ENCODE data around the gene NMB. TPM values are rescaled to one million over a fixed set of nuclear protein-coding genes. Genes with fewer than 3 reads are reported as not detected.

NMB gene
- total RNA-seq, 1 experiment from 2014 or later: 10.9 TPM

DNA sequence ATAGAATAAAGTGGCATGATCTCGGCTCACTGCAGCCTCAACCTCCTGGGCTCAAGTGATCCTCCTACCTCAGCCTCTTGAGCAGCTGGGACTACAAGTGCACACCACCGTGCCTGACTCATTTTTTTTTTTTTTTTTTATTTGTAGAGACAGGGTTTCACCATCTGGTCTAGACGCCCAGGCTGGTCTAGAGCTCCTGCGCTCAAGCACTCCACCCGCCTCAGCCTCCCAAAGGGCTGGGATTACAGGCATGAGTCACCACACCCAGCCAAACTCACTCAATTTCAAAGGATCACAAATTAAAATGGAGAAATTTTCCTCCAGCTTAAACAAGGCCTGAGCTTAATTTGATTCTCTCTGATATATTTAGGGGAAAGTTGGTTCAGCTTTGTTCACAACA is 27.3 kb upstream of the NMB start:
- TF ChIP-seq, protein P1, sequence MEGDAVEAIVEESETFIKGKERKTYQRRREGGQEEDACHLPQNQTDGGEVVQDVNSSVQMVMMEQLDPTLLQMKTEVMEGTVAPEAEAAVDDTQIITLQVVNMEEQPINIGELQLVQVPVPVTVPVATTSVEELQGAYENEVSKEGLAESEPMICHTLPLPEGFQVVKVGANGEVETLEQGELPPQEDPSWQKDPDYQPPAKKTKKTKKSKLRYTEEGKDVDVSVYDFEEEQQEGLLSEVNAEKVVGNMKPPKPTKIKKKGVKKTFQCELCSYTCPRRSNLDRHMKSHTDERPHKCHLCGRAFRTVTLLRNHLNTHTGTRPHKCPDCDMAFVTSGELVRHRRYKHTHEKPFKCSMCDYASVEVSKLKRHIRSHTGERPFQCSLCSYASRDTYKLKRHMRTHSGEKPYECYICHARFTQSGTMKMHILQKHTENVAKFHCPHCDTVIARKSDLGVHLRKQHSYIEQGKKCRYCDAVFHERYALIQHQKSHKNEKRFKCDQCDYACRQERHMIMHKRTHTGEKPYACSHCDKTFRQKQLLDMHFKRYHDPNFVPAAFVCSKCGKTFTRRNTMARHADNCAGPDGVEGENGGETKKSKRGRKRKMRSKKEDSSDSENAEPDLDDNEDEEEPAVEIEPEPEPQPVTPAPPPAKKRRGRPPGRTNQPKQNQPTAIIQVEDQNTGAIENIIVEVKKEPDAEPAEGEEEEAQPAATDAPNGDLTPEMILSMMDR (IDR thresholded peaks at IDR 0.05; ENCODE audit: unreplicated experiment): no peak
- Mint-ChIP-seq H3K27me3 (ENCODE audit: unreplicated experiment) (no peaks in the 10 kb centered on the region), H3K4me1 (ENCODE audit: low read depth, unreplicated experiment) (peaks cover 4% of the 10 kb centered on the region), H3K27ac (ENCODE audit: unreplicated experiment) (no peak overlapping the region), H3K9me3 (ENCODE audit: low read depth, unreplicated experiment) (no peaks in the 10 kb centered on the region), H3K36me3 (ENCODE audit: insufficient read depth, unreplicated experiment) (peaks cover 43% of the 10 kb centered on the region), H3K4me3 (ENCODE audit: low read depth, unreplicated experiment) (no peak overlapping the region)
- CTCF ChIA-PET: interaction anchor here (0.6 to 0.9 kb wide), 4 partner anchors 29 to 231 kb away, joined by 3 to 7 read pairs (median 4); partner anchors contain the start of gene SEC11A
- no TSS peak for BruUV-seq (replicated peaks)
- DNase-seq: peak; percentile 35
- intact Hi-C loops (cut with micrococcal nuclease; ENCODE audit: unreplicated experiment): no loop called here

DNA sequence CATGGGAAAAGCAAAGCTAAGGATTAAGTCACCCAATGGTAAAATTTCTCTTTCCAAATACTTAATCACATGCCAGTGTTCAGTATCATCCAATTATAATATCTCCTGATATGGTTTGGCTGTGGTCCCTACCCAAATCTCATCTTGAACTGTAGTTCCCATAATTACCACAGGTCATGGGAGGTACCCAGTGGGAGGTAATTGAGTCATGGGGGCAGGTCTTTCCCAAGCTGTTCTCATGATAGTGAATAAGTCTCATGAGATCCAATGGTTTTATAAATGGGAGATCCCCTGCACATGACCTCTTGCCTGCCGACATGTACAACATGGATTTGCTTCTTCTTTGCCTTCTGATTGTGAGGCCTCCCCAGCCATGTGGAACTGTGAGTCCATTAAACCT is 26.1 kb upstream of the NMB start:
- Mint-ChIP-seq H3K4me1 (ENCODE audit: low read depth, unreplicated experiment) (no peaks in the 10 kb centered on the region), H3K36me3 (ENCODE audit: insufficient read depth, unreplicated experiment) (peaks cover 37% of the 10 kb centered on the region), H3K27ac (ENCODE audit: unreplicated experiment) (no peak overlapping the region), H3K9me3 (ENCODE audit: low read depth, unreplicated experiment) (no peaks in the 10 kb centered on the region), H3K27me3 (ENCODE audit: unreplicated experiment) (no peaks in the 10 kb centered on the region), H3K4me3 (ENCODE audit: low read depth, unreplicated experiment) (no peak overlapping the region)
- intact Hi-C loops (cut with micrococcal nuclease; ENCODE audit: unreplicated experiment): no loop called here
- no peak for DNase-seq
- TF ChIP-seq, protein P1 (IDR thresholded peaks at IDR 0.05; ENCODE audit: unreplicated experiment): no peak
- BruUV-seq (replicated peaks): no TSS peak
- CTCF ChIA-PET: no interaction called here

DNA sequence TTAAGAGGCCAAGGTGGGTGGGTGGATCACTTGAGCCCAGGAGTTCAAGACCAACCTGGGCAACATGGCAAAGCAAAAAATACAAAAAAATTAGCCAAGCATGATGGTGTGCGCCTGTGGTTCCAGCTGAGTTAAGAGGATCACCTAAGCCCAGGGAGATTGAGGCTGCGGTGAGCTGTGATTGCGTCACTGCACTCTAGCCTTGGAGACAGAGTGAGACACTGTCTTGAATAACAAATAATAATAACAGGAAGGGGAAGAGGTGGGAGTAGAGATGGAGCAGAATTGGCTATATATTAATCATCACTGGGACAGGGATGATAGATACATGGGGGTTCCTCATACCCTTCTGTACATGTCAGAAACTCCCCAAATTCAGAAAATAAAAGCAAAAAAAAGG is 23.8 kb upstream of the NMB start:
- TF ChIP-seq, protein P1 (IDR thresholded peaks at IDR 0.05; ENCODE audit: unreplicated experiment): no peak
- no peaks in the 10 kb centered on the region for H3K9me3 Mint-ChIP-seq (ENCODE audit: low read depth, unreplicated experiment)
- no peak for DNase-seq
- no peaks in the 10 kb centered on the region for H3K27me3 Mint-ChIP-seq (ENCODE audit: unreplicated experiment)
- H3K4me3 Mint-ChIP-seq (ENCODE audit: low read depth, unreplicated experiment): no peak overlapping the region
- no peaks in the 10 kb centered on the region for H3K4me1 Mint-ChIP-seq (ENCODE audit: low read depth, unreplicated experiment)
- H3K27ac Mint-ChIP-seq (ENCODE audit: unreplicated experiment): no peak overlapping the region
- intact Hi-C loops (cut with micrococcal nuclease; ENCODE audit: unreplicated experiment): no loop called here
- no TSS peak for BruUV-seq (replicated peaks)
- CTCF ChIA-PET: no interaction called here
- H3K36me3 Mint-ChIP-seq (ENCODE audit: insufficient read depth, unreplicated experiment): peaks cover 46% of the 10 kb centered on the region

DNA sequence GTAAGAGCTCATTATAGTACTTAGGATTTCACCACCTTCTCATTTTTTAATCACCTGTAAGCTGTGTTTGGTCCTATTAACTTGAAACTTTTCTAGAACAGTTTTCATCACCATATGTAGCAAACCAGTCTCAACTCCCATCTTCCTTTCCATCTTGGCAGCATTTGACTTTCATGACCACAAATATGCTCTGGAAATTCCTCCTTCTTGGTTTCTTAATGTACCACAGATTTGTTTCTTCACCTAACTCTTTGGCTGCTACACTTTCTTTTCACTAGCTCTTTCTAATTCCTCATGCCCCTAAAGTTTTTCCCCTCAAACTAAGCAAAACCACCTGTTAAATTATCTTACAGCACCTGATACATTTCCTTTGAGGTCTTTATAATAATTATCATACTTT is 13.2 kb upstream of the NMB start:
- Mint-ChIP-seq H3K9me3 (ENCODE audit: low read depth, unreplicated experiment) (no peaks in the 10 kb centered on the region), H3K4me3 (ENCODE audit: low read depth, unreplicated experiment) (no peak overlapping the region), H3K27me3 (ENCODE audit: unreplicated experiment) (no peaks in the 10 kb centered on the region), H3K36me3 (ENCODE audit: insufficient read depth, unreplicated experiment) (peaks cover 58% of the 10 kb centered on the region), H3K27ac (ENCODE audit: unreplicated experiment) (no peak overlapping the region), H3K4me1 (ENCODE audit: low read depth, unreplicated experiment) (peaks cover 17% of the 10 kb centered on the region)
- intact Hi-C loops (cut with micrococcal nuclease; ENCODE audit: unreplicated experiment): no loop called here
- TF ChIP-seq, protein P1 (IDR thresholded peaks at IDR 0.05; ENCODE audit: unreplicated experiment): no peak
- no peak for DNase-seq
- BruUV-seq (replicated peaks): no TSS peak
- CTCF ChIA-PET: interaction anchor here (0.6 kb wide), 1 partner anchor 32 kb away, joined by 4 read pairs; no protein-coding TSS in a partner anchor

All from Calu3 (cell line).